Measurements from ENCODE around the gene NLRC5.

DNA sequence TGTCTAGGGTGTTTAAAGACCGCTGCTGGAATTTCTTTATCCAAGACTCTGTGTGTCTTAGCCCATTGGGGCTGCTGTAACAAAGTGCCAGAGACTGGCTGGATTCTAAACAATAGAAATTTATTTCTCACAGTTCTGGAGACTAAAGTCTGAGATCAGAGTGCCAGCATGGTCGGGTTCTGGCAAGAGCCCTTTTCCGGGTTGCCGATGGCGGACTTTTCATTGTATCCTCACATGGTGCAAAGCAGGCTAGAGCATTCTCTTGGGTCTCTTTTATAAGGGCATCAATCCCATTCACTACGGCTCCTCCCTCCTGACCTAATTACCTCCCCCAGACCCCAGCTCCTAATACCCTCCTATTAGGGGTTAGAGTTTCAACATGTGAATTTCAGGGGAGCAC lies 9.5 kb downstream of the NLRC5 start:
- TF ChIP-seq CTCF (IDR thresholded peaks at IDR 0.05), result no peak
- TF ChIP-seq POLR2A (IDR thresholded peaks at IDR 0.05), result no peak

Measured in body of pancreas (tissue), 4 donors.